GM18858 (cell line): ENCODE data around the gene ZNF92.
A peak's percentile ranks its signal among the peaks of the same experiment; 100 is the strongest.
"Not testable (repeated sequence)": the region's sequence is repeated elsewhere in the genome, so short reads cannot be mapped to it uniquely, and the experiment has no call there.

Experiments
- ATAC-seq: cut with Tn5 transposase; IDR thresholded peaks from one replicate; pipeline ENCODE4 v1.9.1; 2021; ENCODE audit not compliant: unreplicated experiment

Gene ZNF92

DNA sequence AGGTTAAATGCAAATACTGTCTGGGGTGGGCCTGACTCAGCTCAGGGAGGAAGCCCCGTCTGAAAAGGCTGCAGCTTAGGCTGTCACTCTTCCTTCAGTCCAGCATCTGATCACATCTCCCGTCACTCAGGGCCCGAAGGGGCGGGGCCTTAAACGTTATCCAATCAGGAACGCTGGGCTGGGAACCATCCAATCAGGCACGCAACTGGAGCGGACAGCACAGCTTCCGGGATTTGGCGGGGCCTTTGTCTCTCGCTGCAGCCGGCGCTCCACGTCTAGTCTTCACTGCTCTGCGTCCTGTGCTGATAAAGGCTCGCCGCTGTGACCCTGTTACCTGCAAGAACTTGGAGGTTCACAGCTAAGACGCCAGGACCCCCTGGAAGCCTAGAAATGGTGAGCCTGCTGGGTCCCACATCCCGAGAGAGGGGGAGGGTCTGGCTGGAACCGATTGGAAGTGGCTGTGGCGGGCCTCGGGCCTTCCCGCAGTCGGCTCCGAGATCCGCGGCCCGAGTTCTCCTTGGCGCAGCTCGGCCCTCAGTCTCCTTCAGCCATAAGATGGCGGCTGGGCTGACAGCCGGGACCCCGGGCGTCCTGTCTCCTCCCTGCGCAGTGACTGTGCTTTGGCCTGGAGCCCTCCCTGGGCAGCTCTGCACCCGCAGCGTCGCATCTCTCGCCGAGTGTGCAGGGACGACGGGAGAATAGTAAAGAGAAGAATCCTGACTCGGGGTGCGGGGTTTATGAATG is at the start of gene ZNF92:
Gene ZNF92, plus strand, starts transcription at position 248 of the 744 bp plus-strand sequence. Its CDS starts 143 bp downstream, at position 391.
- ATAC-seq = peak; percentile 100

- no peak for ATAC-seq
Measured at GRCh38 chr7:65325793-65326432, 47.7 kb upstream of the ZNF92 start.

DNA sequence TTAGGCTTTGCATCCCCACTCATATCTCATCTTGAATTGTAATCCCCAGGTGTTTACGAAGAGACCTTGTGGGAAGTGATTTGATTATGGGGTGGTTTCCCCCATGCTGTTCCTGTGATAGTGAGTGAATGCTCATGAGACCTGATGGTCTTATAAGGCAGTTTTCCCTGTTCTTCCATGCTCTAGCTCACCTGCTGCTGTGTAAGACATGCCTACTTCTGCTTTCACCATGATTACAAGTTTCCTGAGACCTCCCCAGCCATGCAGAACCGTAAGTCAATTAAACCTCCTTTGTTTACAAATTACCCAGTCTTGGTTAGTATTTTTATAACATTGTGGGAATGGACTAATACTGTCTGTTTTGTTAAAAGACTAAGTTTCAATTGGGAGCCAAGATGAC is 35.3 kb upstream of the ZNF92 start:
- ATAC-seq = peak; percentile 79

- no peak for ATAC-seq
Measured at GRCh38 chr7:65339257-65339656, 34.4 kb upstream of the ZNF92 start.

GRCh38 chr7:65342723-65343629 is 30.7 kb upstream of the ZNF92 start:
- no peak for ATAC-seq

DNA sequence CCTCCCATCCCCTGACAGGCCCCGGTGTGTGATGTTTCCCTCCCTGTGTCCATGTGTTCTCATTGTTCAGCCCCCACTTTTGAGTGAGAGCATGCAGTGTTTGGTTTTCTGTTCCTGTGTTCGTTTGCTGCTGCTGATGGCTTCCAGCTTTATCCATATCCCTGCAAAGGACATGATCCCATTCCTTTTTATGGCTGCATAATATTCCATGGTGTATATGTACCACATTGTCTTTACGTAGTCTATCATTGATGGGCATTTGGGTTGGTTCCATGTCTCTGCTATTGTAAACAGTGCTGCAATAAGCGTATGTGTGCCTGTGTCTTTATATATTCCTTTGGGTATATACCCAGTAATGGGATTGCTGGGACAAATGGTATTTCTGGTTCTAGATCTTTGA is 29.1 kb upstream of the ZNF92 start:
- not testable (repeated sequence) for ATAC-seq

DNA sequence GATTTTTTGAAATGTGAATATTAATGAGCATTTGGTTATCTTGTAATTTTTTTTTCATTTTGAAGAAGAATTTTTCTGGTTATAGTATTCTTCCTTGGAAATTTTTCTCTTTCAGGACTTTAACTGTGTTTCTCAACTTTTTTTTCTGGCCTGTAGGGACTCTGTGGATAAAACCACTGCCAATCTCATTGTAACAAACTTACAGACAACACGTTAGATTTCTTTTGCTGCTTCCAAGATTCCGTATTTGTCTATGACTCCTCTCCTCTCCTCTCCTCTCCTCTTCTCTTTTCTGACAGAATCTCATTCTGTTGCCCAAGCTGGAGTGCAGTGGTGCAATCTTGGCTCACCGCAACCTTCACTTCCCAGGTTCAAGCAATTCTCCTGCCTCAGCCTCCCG is 19.4 kb upstream of the ZNF92 start:
- ATAC-seq = no peak

DNA sequence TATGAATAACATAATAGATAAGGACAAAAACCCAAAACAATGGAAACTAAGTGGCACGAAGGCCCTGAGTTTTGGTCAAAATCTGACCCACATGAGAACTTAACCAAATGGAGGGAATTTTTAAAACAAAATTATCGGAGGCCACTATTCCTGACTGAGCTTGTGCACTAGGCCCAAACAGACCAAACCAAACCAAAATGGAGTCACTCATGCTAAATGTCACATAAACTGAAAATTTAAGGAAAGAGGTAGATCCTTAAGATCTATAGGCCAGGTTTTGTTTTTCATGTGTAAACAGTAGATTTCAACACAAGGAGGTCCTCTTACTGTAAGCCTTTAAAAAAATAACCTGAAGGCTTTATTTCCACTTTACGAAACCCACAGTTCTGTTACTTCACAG is 3.8 kb upstream of the ZNF92 start:
- no peak for ATAC-seq

GRCh38 chr7:65371468-65371867 is 2.2 kb upstream of the ZNF92 start:
- no peak for ATAC-seq

- no peak for ATAC-seq
Measured at GRCh38 chr7:65379318-65379717, 5.7 kb downstream of the ZNF92 start.

- no peak for ATAC-seq
Measured at GRCh38 chr7:65381742-65382141, 8.1 kb downstream of the ZNF92 start.

GRCh38 chr7:65382452-65382851 is 8.8 kb downstream of the ZNF92 start:
- no peak for ATAC-seq

DNA sequence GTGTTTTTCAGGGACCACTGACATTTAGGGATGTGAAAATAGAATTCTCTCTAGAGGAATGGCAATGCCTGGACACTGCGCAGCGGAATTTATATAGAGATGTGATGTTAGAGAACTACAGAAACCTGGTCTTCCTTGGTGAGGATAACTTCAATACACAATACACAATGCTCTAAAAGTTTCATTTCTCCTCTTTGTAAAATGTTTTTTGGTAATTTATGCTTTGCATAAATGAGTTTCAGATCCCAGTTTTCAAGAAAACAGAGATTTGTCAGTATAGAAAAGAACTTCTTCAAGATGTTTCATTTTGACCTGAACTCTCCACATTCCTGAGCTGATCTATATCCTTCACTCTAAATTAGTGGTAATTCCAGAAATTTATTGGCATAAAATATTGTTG is 14.2 kb downstream of the ZNF92 start:
- ATAC-seq = no peak

- ATAC-seq = peak; percentile 79
Measured at GRCh38 chr7:65390588-65390987, 16.9 kb downstream of the ZNF92 start.

GRCh38 chr7:65397730-65398142 is 24.1 kb downstream of the ZNF92 start:
- ATAC-seq = no peak

GRCh38 chr7:65398671-65399070 is 25.0 kb downstream of the ZNF92 start:
- not testable (repeated sequence) for ATAC-seq

- ATAC-seq = not testable (repeated sequence)
Measured at GRCh38 chr7:65399101-65399500, 25.4 kb downstream of the ZNF92 start.

DNA sequence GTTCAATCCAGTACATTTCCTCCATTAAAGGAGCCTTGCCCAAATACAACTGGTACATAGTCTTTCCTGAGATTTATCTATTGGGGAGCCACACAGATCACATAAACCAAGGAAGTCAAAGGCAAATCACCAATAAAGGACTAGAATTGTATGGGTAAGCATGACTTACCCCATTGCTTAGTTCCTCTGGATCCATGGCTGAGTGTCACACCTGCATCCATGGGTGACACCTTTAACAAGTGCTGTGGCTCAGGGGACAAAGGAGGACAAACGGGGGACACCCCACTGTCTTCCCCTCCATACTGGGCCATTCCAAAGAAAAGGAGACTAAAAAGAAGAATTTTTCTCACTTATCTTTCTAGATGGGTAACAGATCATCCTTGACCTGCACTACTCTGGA is 30.4 kb downstream of the ZNF92 start:
- no peak for ATAC-seq

DNA sequence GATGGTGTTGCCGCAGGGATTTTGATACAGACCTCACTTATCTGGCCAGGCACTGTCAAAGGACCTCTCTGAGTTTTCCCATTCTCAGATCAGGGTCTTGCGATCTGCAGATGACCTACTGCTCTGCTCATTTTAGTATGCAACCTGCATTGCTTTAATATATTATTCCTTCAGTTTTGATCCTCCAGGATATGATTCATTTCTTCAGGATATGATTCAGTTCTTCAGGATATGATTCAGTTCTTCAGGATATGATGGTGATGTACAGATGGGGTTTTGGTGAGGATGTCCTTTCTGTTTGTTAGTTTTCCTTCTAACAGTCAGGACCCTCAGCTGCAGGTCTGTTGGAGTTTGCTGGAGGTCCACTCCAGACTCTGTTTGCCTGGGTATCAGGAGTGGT is 33.1 kb downstream of the ZNF92 start:
- ATAC-seq = not testable (repeated sequence)

- no peak for ATAC-seq
Measured at GRCh38 chr7:65409363-65409762, 35.7 kb downstream of the ZNF92 start.

DNA sequence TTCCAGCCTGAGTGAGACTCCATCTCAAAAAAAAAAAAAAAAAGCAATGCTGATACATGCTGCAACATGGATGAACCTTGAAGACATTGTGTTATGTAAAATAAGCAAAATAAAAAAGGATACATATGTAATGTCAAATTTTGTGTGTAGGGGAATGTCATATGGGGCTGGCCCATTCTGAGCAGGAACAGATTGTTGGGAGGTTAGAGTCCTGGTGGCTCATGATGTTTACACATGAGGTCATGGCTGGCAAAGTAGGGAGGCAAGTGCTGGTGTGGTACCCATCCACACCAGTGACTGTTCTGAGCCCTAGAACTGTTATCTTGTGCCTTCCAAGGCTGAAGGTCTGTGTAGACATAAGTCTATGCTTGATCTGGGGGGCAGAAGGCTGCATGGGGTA is 37.6 kb downstream of the ZNF92 start:
- ATAC-seq = no peak

GRCh38 chr7:65422670-65423069 is 49.0 kb downstream of the ZNF92 start:
- ATAC-seq = no peak
